MCF 10A (cell line): Measurements from ENCODE around the gene CSNK2B. TPM values are rescaled to one million over a fixed set of nuclear protein-coding genes. Genes with fewer than 3 reads are reported as not detected.

ENCODE experiments used
- BruUV-seq: library from RNA; stranded (reverse); fragments of 400-500 nt; replicated peaks from 2 replicates; lab custom pipeline; 2021; lab: Mats Ljungman, UMichigan
- CTCF ChIA-PET: fragments of 300-600 bp; sonication (Branson Sonifier 250); formaldehyde crosslinking; extraction: SDS; loops from one replicate; lab custom pipeline; 2021; ENCODE audit warnings: antibody characterized with exemption, inconsistent platforms; lab: Yijun Ruan, JAX
- POLR2A ChIA-PET: fragments of 300-600, 350-650 bp; sonication (Branson Sonifier 250); formaldehyde crosslinking; extraction: SDS; loops from one replicate; lab custom pipeline; 2020; ENCODE audit warnings: antibody characterized with exemption, inconsistent platforms; lab: Yijun Ruan, JAX
- DNase-seq: peaks from one replicate; pipeline ENCODE4 v3.0.0-alpha.2; 2018; ENCODE audit not compliant: unreplicated experiment
- H3K27ac Mint-ChIP-seq: one replicate; pipeline ENCODE4 v1.8.0; 2022; ENCODE audit warnings: mild to moderate bottlenecking, low read depth, mixed read lengths; ENCODE audit not compliant: unreplicated experiment
- H3K27me3 Mint-ChIP-seq: one replicate; pipeline ENCODE4 v1.8.0; 2022; ENCODE audit warnings: mixed read lengths; ENCODE audit not compliant: insufficient read depth, unreplicated experiment
- H3K36me3 Mint-ChIP-seq: one replicate; pipeline ENCODE4 v1.8.0; 2022; ENCODE audit warnings: mild to moderate bottlenecking, moderate library complexity, mixed read lengths; ENCODE audit not compliant: insufficient read depth, unreplicated experiment
- H3K4me1 Mint-ChIP-seq: one replicate; pipeline ENCODE4 v1.8.0; 2022; ENCODE audit warnings: mixed read lengths; ENCODE audit not compliant: insufficient read depth, unreplicated experiment
- H3K4me3 Mint-ChIP-seq: one replicate; pipeline ENCODE4 v1.8.0; 2022; ENCODE audit warnings: mild to moderate bottlenecking, moderate library complexity, mixed read lengths; ENCODE audit not compliant: unreplicated experiment
- H3K9me3 Mint-ChIP-seq: one replicate; pipeline ENCODE4 v1.8.0; 2022; ENCODE audit warnings: mixed read lengths; ENCODE audit not compliant: unreplicated experiment
- intact Hi-C: fragments of 100-400 bp; cut with micrococcal nuclease; formaldehyde crosslinking; loops from 2 replicates; pipeline ENCODE4 v1.14.1; 2022
- total RNA-seq: library from RNA; stranded (reverse); gene quantifications from 2 replicates; pipeline ENCODE4 v1.2.3, GENCODE V29; 2022
- TF ChIP-seq, protein P1 (sequence below): fragments of 200-600 bp; IDR thresholded peaks from one replicate; pipeline ENCODE4 v1.8.0; 2022; ENCODE audit warnings: antibody characterized with exemption, mild to moderate bottlenecking; ENCODE audit not compliant: unreplicated experiment

The CSNK2B gene
- total RNA-seq, 1 experiment from 2014 or later, result 209 TPM

DNA sequence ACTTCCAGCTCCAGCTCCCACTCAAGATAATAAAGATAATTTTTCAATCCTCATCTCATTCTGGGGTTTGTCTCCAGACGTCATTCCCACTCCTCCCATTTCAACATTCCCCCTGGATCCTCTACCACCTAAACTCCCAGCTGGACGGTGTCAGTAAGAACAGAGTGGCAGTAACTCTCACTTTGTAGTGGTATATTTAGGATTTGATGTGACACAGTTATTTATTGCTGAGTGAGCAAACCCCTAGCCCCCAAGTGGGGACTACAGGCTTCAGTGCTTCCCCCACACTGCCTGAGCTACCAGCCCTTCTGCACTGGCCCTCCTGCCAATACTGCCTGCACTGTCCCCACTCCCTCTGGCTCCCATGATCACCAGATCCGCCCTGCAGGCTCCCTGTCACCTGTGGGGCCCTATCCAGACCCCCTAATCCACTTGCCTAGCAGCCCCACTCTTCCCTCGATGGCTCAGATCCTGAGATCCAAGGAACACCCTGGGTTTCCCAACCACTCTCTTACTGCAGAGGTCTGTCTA lies 7.7 kb upstream of the CSNK2B start:
- DNase-seq, result no peak
- peaks cover 46% of the 10 kb centered on the region for H3K36me3 Mint-ChIP-seq
- peak overlapping the region; percentile 89 for H3K4me3 Mint-ChIP-seq
- intact Hi-C loops, result no loop called here
- ChIA-PET POLR2A (interaction anchor here (0.6 to 1.1 kb wide), 5 partner anchors 45 to 1655 kb away, joined by 3 to 6 read pairs (median 3); partner anchors contain the start of genes ABHD16A, HSPA1A and HSPA1L), CTCF (interaction anchor here (1.0 kb wide), 1 partner anchor 132 kb away, joined by 4 read pairs; no protein-coding TSS in a partner anchor)
- peaks cover 39% of the 10 kb centered on the region for H3K4me1 Mint-ChIP-seq
- H3K27ac Mint-ChIP-seq, result no peak overlapping the region
- H3K27me3 Mint-ChIP-seq, result no peaks in the 10 kb centered on the region
- TF ChIP-seq, protein P1, sequence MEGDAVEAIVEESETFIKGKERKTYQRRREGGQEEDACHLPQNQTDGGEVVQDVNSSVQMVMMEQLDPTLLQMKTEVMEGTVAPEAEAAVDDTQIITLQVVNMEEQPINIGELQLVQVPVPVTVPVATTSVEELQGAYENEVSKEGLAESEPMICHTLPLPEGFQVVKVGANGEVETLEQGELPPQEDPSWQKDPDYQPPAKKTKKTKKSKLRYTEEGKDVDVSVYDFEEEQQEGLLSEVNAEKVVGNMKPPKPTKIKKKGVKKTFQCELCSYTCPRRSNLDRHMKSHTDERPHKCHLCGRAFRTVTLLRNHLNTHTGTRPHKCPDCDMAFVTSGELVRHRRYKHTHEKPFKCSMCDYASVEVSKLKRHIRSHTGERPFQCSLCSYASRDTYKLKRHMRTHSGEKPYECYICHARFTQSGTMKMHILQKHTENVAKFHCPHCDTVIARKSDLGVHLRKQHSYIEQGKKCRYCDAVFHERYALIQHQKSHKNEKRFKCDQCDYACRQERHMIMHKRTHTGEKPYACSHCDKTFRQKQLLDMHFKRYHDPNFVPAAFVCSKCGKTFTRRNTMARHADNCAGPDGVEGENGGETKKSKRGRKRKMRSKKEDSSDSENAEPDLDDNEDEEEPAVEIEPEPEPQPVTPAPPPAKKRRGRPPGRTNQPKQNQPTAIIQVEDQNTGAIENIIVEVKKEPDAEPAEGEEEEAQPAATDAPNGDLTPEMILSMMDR, result no peak
- H3K9me3 Mint-ChIP-seq, result no peaks in the 10 kb centered on the region
- no TSS peak for BruUV-seq

DNA sequence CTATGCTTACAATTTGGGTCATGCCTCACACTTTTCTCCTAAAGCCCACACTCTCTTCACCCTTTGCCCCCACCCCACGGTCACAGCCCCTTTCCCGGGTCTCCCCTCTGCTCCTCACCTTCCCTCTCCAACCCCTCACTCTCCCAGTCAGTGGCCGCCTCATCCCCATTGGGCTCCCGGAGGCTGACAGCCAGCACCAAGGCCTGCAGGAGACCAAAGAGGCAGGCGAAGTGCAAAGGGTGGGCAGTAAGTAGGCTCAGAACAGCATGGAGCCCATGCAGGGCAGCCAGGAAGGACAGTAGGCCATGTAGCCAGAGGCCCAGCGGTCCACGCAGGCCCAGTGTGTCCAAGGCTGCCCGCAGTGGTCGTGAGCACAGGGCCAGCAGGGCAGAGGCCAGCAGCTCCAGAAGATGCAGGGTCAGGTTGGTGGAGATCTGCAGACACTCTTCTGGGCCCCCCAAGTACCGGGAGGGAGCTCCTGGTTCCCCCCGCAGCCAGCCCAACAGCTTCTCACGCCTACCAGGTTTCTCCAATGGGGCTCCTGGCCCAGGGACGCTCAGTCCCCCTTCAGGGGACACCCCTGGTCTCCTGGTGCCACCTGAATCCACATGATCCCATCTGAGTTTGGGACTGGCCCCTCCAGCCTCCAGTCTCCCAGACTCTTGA lies 6.8 kb upstream of the CSNK2B start:
- intact Hi-C loops, result no loop called here
- no peak overlapping the region for H3K27ac Mint-ChIP-seq
- DNase-seq, result no peak
- no peaks in the 10 kb centered on the region for H3K9me3 Mint-ChIP-seq
- peaks cover 54% of the 10 kb centered on the region for H3K36me3 Mint-ChIP-seq
- ChIA-PET CTCF (interaction anchor here (1.0 kb wide), 1 partner anchor 113 kb away, joined by 4 read pairs; the partner anchor contains the start of gene ATP6V1G2), POLR2A (interaction anchor here (0.7 to 2.8 kb wide), 5 partner anchors 37 to 178 kb away, joined by 3 to 21 read pairs (median 8); partner anchors contain the start of genes DDX39B and PRRC2A)
- H3K4me1 Mint-ChIP-seq, result peaks cover 48% of the 10 kb centered on the region
- no peaks in the 10 kb centered on the region for H3K27me3 Mint-ChIP-seq
- H3K4me3 Mint-ChIP-seq, result peak overlapping the region; percentile 89
- no TSS peak for BruUV-seq
- TF ChIP-seq, protein P1, result no peak

DNA sequence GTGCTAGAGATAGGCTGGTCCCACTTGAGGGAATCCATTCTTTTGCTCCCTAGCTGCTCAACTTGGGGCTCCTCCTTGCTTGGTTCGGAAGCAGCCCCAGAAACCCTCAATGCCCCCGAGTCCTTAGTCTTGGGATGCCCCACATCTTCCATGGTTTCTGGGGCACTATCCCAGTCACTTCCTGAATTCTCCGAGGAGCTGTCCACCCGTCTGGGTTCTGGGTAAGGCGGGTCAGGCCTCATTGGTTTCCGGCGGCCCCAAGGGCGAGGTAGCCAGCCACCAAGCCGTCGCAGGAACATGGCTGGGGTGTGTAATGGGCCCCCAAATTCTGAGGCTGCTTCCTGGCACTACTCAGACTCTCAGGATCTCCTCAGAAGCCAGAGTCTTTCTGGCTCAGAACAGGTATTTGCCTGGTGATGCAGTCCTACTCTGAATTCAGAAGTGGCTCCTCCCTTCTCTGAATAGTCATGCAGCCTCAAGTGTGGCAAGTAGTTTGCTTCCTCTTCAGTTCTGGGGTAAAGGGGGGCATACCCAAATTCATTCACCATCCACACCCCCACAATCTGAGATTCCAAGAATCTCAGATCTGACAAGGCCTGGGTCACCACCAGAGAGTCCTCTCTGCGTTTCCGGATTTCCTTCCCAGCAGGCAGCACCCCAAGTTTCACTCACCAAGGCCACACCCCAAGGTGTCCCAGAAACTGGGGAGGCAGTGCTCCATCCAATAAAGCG lies 6.1 kb upstream of the CSNK2B start:
- H3K27me3 Mint-ChIP-seq, result no peaks in the 10 kb centered on the region
- peak; percentile 32 for DNase-seq
- H3K9me3 Mint-ChIP-seq, result no peaks in the 10 kb centered on the region
- intact Hi-C loops, result loop anchor here (1.0 to 5.0 kb wide), 2 partner anchors 8 to 38 kb away; partner anchors contain the start of genes BAG6 and PRRC2A
- TSS peak; percentile 23 for BruUV-seq
- peaks cover 55% of the 10 kb centered on the region for H3K4me1 Mint-ChIP-seq
- CTCF ChIA-PET, result interaction anchor here (0.9 to 1.1 kb wide), 3 partner anchors 43 to 113 kb away, joined by 3 to 4 read pairs (median 3); partner anchors contain the start of genes ABHD16A and ATP6V1G2
- TF ChIP-seq, protein P1, result no peak
- peak overlapping the region; percentile 89 for H3K4me3 Mint-ChIP-seq
- POLR2A ChIA-PET, result interaction anchor here (0.6 to 7.9 kb wide), 19 partner anchors 8 to 1312 kb away, joined by 3 to 263 read pairs (median 5); partner anchors contain the start of genes ABHD16A, APOM, ATP6V1G2 and BAG6
- peaks cover 58% of the 10 kb centered on the region for H3K36me3 Mint-ChIP-seq
- H3K27ac Mint-ChIP-seq, result peak overlapping the region; percentile 64
